CD14-positive monocyte (primary cell): ENCODE results near the gene KANSL3. TPM values are rescaled to one million over a fixed set of nuclear protein-coding genes. Genes with fewer than 3 reads are reported as not detected.

ENCODE experiments used
- DNase-seq, 3 donors: peaks; one replicate each; pipeline ENCODE4 v3.0.0-alpha.2; 2011 to 2022
- H2AFZ ChIP-seq: 2 replicates; pipeline ENCODE4 v1.6.0; 2012; ENCODE audit warnings: mild to moderate bottlenecking, low read depth, low read length, inconsistent platforms; ENCODE audit not compliant: insufficient read depth, poor library complexity, severe bottlenecking
- H3K27ac ChIP-seq, 2 donors: 1 replicate in 1 of 2; 2 replicates in 1 of 2; pipeline ENCODE4 v1.5.1; 2012 to 2013; ENCODE audit warnings: low read length in 2 of 2, control low read depth in 1 of 2, inconsistent platforms in 1 of 2, low read depth in 1 of 2, mild to moderate bottlenecking in 1 of 2
- H3K27me3 ChIP-seq, 2 donors: one replicate each; pipeline versions ENCODE4 v1.6.0 to v1.6.1; 2011 to 2013; ENCODE audit warnings: low read length in 2 of 2; ENCODE audit not compliant: control insufficient read depth in 2 of 2, insufficient read depth in 2 of 2
- H3K36me3 ChIP-seq, 2 donors: replicated peaks in 1 of 2; 1 replicate in 1 of 2; 2 replicates in 1 of 2; pipeline versions ENCODE4 v1.5.1 to v1.6.1; 2012 to 2013; ENCODE audit warnings: low read length in 2 of 2, control low read depth in 1 of 2, inconsistent platforms in 1 of 2, mild to moderate bottlenecking in 1 of 2; ENCODE audit not compliant: insufficient read depth in 2 of 2, control insufficient read depth in 1 of 2
- H3K4me1 ChIP-seq, 2 donors: 1 replicate in 1 of 2; 2 replicates in 1 of 2; pipeline versions ENCODE4 v1.5.1 to v1.6.1; 2012 to 2013; ENCODE audit warnings: low read length in 2 of 2, control low read depth in 1 of 2, inconsistent platforms in 1 of 2, mild to moderate bottlenecking in 1 of 2, moderate library complexity in 1 of 2; ENCODE audit not compliant: insufficient read depth in 2 of 2, control insufficient read depth in 1 of 2
- H3K4me2 ChIP-seq: replicated peaks from 2 replicates; pipeline ENCODE3; 2012; ENCODE audit warnings: low read length, moderate library complexity, mild to moderate bottlenecking; ENCODE audit not compliant: poor library complexity, severe bottlenecking; ENCODE audit errors: extremely low read depth
- H3K4me3 ChIP-seq, 3 experiments: fragments of 200-600 bp in 1 of 3; sonication (generic) in 1 of 3; replicated peaks in 1 of 3; 1 replicate in 2 of 3; 2 replicates in 1 of 3; pipeline ENCODE4 v1.5.1; 2011 to 2013; ENCODE audit warnings: low read length in 3 of 3, mild to moderate bottlenecking in 3 of 3, control low read depth in 2 of 3, low read depth in 2 of 3, inconsistent platforms in 1 of 3, moderate library complexity in 1 of 3
- H3K79me2 ChIP-seq: 2 replicates; pipeline ENCODE4 v1.6.0; 2012; ENCODE audit warnings: mild to moderate bottlenecking, control low read depth, inconsistent platforms, low read length, moderate library complexity; ENCODE audit not compliant: insufficient read depth
- H3K9ac ChIP-seq: 2 replicates; pipeline ENCODE4 v1.6.0; 2017; ENCODE audit warnings: low read length, mild to moderate bottlenecking; ENCODE audit not compliant: insufficient read depth, poor library complexity, severe bottlenecking
- H3K9me3 ChIP-seq, 2 donors: replicated peaks in 1 of 2; 1 replicate in 1 of 2; 2 replicates in 1 of 2; pipeline versions ENCODE4 v1.5.1 to v1.6.1; 2012 to 2013; ENCODE audit warnings: low read length in 2 of 2, control low read depth in 1 of 2; ENCODE audit not compliant: control insufficient read depth in 1 of 2, insufficient read depth in 1 of 2
- H4K20me1 ChIP-seq: 2 replicates; pipeline ENCODE4 v1.6.0; 2012; ENCODE audit warnings: mild to moderate bottlenecking, low read length, control low read depth, moderate library complexity; ENCODE audit not compliant: insufficient read depth
- H3K27ac Mint-ChIP-seq, 7 donors: one replicate each; pipeline ENCODE4 v1.8.0; 2020; ENCODE audit warnings: mild to moderate bottlenecking in 7 of 7, mixed read lengths in 7 of 7, moderate library complexity in 6 of 7, inconsistent platforms in 2 of 7
- H3K27me3 Mint-ChIP-seq, 3 donors: one replicate each; pipeline ENCODE4 v1.8.0; 2021 to 2022; ENCODE audit warnings: low read depth in 3 of 3, mild to moderate bottlenecking in 3 of 3, mixed read lengths in 3 of 3, moderate library complexity in 3 of 3, inconsistent platforms in 1 of 3
- H3K36me3 Mint-ChIP-seq, 2 donors: one replicate each; pipeline ENCODE4 v1.8.0; 2020; ENCODE audit warnings: mixed read lengths in 2 of 2, inconsistent platforms in 1 of 2, mild to moderate bottlenecking in 1 of 2
- H3K4me1 Mint-ChIP-seq: one replicate; pipeline ENCODE4 v1.8.0; 2020; ENCODE audit warnings: mild to moderate bottlenecking, mixed read lengths
- H3K4me3 Mint-ChIP-seq, 2 donors: one replicate each; pipeline ENCODE4 v1.8.0; 2020; ENCODE audit warnings: mild to moderate bottlenecking in 2 of 2, mixed read lengths in 2 of 2, moderate library complexity in 1 of 2
- H3K9me3 Mint-ChIP-seq, 7 donors: one replicate each; pipeline ENCODE4 v1.8.0; 2020 to 2022; ENCODE audit warnings: mixed read lengths in 7 of 7, mild to moderate bottlenecking in 6 of 7, moderate library complexity in 6 of 7, inconsistent platforms in 2 of 7
- WGBS: methylation state at CpG from one replicate; pipeline ENCODE4 v1.1.5; 2013; ENCODE audit warnings: missing lambda C conversion rate; ENCODE audit not compliant: insufficient coverage; 5-methylcytosine and 5-hydroxymethylcytosine counted together
- intact Hi-C, 2 donors: fragments of 100-400 bp; cut with micrococcal nuclease; formaldehyde crosslinking; loops; one replicate each; pipeline versions ENCODE4 v1.15.0 to v1.15.1; 2023
- polyA plus RNA-seq, 3 donors: library from polyadenylated mRNA; depleted of rRNA in 1 of 3; unstranded in 2 of 3; stranded (reverse) in 1 of 3; fragments of 300-500 nt in 2 of 3; fragments of >200 nt in 1 of 3; fragmentation: Illumina TruSeq in 2 of 3; gene quantifications; 1 replicate in 2 of 3; 2 replicates in 1 of 3; pipeline ENCODE4 v1.2.3, GENCODE V29; 2012 to 2021
- TF ChIP-seq, protein P1 (sequence below): fragments of 200-600 bp; IDR thresholded peaks from one replicate; pipeline ENCODE4 v1.8.0; 2022; ENCODE audit warnings: antibody characterized with exemption, mild to moderate bottlenecking

The KANSL3 gene
- polyA plus RNA-seq, 3 donors: 2.5 to 25.3 (median 7.2) TPM

DNA sequence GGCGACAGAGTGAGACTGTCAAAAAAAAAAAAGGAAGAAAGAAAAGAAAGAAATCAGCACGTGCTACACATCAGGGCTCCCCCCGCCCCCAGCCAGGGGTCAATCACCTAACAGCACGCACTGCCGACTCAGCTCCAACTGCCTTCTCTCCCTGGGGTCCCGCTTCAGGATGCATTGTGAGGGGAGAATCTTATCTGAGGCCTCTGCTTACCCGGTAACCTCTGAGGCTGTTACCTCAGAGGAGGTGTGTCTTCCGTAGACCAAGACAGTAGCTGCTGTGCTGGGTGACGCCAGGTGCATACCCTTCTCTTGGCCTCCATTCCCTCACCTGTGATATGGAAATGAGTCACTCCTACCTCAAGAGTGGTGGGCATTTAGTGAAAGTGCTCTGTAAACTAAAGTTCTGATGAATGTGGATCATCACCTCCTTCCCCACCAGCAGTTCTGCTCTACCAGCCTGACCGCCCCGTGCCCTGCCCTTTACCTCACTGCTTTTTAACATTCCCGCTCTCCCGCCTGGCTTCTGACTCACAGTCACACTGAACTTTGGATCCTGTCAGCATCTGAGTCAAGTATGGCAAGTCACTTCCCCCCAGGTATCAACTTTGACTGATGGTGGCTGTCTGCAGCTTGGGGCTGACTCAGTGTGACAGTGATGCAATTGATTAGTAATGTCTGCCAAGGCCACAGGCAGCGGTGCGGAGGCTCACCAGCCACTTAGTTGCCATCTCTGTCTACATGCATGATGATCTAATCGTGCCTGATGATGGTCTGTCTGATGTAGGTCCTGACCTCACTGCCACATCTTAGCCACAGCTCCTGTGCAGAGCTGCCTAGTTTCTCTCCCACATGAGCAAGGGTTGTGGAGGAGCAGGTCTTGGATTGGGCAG, 81.4 kb downstream of the KANSL3 start:
- Mint-ChIP-seq H3K36me3 (peaks cover 10 to 16% of the 10 kb centered on the region in 2 donors), H3K9me3 (peaks cover 0 to 7% (median 0%) of the 10 kb centered on the region in 7 donors), H3K4me3 (peak overlapping the region in 1 of 2 donors; percentile 5), H3K27ac (peak overlapping the region; percentile 7 to 94 (median 70)), H3K4me1 (peaks cover 15% of the 10 kb centered on the region), H3K27me3 (peaks cover 2 to 13% (median 3%) of the 10 kb centered on the region in 3 donors)
- Histone ChIP-seq H3K9ac (no peak overlapping the region), H3K4me3 (no peak overlapping the region), H3K36me3 (peaks cover 12 to 15% of the 10 kb centered on the region in 2 donors), H4K20me1 (peaks cover 16% of the 10 kb centered on the region), H2AFZ (no peak overlapping the region), H3K4me1 (peaks cover 3 to 9% of the 10 kb centered on the region in 2 donors), H3K79me2 (no peaks in the 10 kb centered on the region), H3K27ac (no peak overlapping the region), H3K9me3 (no peaks in the 10 kb centered on the region), H3K27me3 (no peaks in the 10 kb centered on the region), H3K4me2 (no peak overlapping the region)
- TF ChIP-seq, protein P1, sequence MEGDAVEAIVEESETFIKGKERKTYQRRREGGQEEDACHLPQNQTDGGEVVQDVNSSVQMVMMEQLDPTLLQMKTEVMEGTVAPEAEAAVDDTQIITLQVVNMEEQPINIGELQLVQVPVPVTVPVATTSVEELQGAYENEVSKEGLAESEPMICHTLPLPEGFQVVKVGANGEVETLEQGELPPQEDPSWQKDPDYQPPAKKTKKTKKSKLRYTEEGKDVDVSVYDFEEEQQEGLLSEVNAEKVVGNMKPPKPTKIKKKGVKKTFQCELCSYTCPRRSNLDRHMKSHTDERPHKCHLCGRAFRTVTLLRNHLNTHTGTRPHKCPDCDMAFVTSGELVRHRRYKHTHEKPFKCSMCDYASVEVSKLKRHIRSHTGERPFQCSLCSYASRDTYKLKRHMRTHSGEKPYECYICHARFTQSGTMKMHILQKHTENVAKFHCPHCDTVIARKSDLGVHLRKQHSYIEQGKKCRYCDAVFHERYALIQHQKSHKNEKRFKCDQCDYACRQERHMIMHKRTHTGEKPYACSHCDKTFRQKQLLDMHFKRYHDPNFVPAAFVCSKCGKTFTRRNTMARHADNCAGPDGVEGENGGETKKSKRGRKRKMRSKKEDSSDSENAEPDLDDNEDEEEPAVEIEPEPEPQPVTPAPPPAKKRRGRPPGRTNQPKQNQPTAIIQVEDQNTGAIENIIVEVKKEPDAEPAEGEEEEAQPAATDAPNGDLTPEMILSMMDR: no peak
- intact Hi-C loops: no loop called here
- WGBS: 94% methylated on average over 7 of the region's 16 CpGs
- peak; percentile 73 to 92 (median 79) for DNase-seq

DNA sequence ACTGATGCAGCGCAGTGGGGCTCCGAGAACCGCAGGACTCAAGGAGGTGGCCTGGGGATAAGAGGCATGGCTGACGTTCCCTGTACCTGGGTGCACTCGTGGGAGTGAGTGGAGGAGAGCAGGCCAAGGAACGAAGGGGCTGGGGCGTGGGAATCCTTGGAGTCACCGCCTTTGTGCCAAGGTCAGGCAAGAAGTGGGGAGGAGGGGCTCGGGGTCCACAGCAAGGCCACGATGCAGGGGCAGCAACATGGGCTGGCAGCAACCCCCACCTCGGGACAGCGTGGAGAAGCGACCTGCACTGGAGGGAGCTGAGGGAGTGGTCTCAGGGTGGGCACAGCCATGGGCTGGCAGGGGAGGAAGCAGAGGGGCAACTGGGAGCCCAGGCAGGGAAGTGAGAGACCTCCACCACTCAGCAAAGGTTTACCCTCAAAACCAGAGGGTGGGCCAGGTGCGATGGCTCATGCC, 82.9 kb downstream of the KANSL3 start:
- DNase-seq: no peak
- Histone ChIP-seq H4K20me1 (peaks cover 30% of the 10 kb centered on the region), H3K27ac (no peak overlapping the region), H3K36me3 (peaks cover 27 to 30% of the 10 kb centered on the region in 2 donors), H3K79me2 (no peaks in the 10 kb centered on the region), H3K4me2 (no peak overlapping the region), H2AFZ (no peak overlapping the region), H3K9me3 (no peaks in the 10 kb centered on the region), H3K4me1 (peaks cover 3 to 9% of the 10 kb centered on the region in 2 donors), H3K4me3 (no peak overlapping the region), H3K27me3 (no peaks in the 10 kb centered on the region), H3K9ac (no peak overlapping the region)
- peaks cover 15% of the 10 kb centered on the region for H3K4me1 Mint-ChIP-seq
- peaks cover 0 to 7% (median 0%) of the 10 kb centered on the region in 7 donors for H3K9me3 Mint-ChIP-seq
- H3K4me3 Mint-ChIP-seq: no peak overlapping the region
- intact Hi-C loops: no loop called here
- TF ChIP-seq, protein P1: no peak
- 91% methylated on average over 11 of the region's 14 CpGs for WGBS
- H3K27me3 Mint-ChIP-seq: peaks cover 2 to 13% (median 3%) of the 10 kb centered on the region in 3 donors
- H3K36me3 Mint-ChIP-seq: peaks cover 16 to 29% of the 10 kb centered on the region in 2 donors
- H3K27ac Mint-ChIP-seq: no peak overlapping the region
